DLD1 (cell line): ENCODE results near the gene ERG.

Experiments
- in situ Hi-C: cut with HindIII; loops from 2 replicates; pipeline ENCODE4 v1.10.0; 2017; ENCODE audit warnings: low sequenced_read_pairs

Gene ERG

DNA sequence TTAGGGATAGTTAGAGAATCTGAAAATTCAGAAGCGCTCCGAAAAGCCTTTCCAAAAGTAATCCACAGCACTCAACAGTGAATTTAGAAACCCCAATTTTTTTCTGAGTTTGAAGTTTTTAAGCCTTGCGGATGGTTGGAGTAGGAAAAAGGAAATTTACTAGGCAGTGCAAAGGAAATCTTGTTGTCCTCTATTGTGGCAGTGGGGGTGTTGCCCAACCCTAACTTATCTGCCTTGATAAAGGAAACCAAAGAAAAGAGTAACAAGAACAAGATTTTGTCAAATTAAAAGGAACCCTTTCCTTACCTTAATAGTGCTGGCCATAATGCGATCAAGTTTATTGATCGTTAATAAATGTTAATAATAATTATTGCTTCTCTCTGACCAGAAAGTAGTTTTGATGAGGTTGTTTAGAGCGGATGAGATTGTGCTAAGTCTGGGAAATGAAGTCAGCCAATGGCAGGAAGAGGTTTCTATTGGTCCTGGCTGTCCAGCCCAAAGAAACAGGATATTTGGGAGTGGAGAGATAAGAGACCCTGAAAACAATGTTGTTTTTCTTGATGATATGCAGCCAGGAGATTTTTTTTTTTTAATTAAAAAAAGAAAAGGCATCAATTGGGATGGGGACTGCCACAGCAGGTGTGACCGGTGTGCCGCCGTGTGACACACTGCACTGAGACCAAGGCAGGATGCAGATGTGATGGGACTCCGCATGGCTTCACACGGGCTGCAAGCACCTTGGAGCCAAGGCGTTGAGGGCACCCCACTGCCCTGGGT, at the start of gene ERG:
ERG (minus strand) TSS at position 421 of the 777 bp plus-strand sequence; CDS start at position 324, 97 bp downstream.
- in situ Hi-C loops = no loop called here

GRCh38 chr21:38544661-38545060, 46.4 kb upstream of the ERG start:
- in situ Hi-C loops = loop anchor here (10.0 to 25.0 kb wide), 2 partner anchors 90 to 168 kb away; no protein-coding TSS in a partner anchor

GRCh38 chr21:38542263-38542662, 44.0 kb upstream of the ERG start:
- in situ Hi-C loops = loop anchor here (10.0 to 25.0 kb wide), 2 partner anchors 93 to 170 kb away; no protein-coding TSS in a partner anchor

DNA sequence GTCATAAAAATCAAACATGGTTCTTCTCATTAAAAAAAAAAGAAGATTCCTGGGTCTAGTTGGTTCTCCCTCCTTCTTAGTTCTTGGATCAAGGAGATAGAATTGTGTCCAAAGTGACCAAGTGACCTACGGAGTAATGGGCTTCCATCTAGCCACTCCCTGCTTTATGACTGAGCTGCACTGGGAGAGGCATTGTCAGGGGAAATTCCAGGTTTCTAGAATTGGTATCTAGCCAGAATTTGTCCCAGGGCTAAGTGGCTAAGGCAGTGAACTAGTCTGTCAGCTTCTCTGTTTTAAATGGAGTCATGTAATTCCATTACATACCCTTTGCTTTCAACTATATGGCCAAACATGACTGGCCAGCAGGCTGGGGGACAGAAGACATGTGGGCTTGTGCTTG, 40.1 kb upstream of the ERG start:
- in situ Hi-C loops = loop anchor here (25.0 kb wide), 1 partner anchor 174 kb away; no protein-coding TSS in a partner anchor

- in situ Hi-C loops = loop anchor here (25.0 kb wide), 1 partner anchor 178 kb away; no protein-coding TSS in a partner anchor
Observed at GRCh38 chr21:38534591-38534990, 36.3 kb upstream of the ERG start.

GRCh38 chr21:38533887-38534286, 35.6 kb upstream of the ERG start:
- in situ Hi-C loops = loop anchor here (25.0 kb wide), 1 partner anchor 178 kb away; no protein-coding TSS in a partner anchor

DNA sequence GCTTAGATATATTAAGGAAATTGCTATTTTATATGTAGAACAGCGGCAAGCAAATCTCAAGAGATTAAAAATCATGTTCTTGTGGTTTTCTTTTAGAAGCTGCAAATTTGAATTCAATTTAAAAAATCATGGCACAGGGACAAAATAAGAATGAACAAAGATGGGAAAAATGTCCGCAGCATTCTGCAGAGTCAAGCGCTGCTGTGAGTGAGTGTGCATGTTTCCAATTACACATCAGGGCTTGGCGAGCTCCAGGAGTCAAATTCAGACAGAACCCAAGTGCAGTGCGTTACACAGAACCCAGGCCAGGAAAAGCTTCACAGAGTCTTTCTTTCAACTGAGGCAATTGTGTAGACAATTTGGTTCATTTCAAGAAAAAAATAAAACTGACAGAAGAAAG, 33.3 kb upstream of the ERG start:
- in situ Hi-C loops = loop anchor here (25.0 kb wide), 1 partner anchor 181 kb away; no protein-coding TSS in a partner anchor

DNA sequence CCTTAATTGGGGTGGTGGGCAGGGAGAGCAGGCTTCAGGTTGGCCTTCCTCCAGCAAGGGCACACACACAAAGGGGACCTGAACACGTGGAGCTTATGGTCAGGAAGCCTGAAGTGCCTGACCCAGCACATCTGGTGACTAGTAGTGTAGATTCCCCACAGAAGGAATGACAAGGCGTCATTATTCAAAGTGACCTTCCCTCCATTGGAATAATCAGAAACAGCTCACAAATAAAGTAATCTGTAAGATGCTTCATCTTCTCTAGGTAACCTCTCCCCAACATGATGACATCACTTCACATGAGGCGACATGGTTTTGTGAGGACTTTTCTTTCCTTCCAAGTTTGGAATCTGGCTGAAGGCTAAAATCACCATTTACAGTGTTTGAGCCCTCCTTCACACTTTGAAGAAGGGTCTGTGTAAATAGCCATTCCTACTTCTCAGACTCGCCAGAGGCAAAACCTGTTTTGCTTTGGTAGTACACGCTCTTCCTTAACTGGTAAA, 32.8 kb upstream of the ERG start:
- in situ Hi-C loops = loop anchor here (25.0 kb wide), 1 partner anchor 181 kb away; no protein-coding TSS in a partner anchor

GRCh38 chr21:38527737-38528136, 29.5 kb upstream of the ERG start:
- in situ Hi-C loops = loop anchor here (25.0 kb wide), 1 partner anchor 185 kb away; no protein-coding TSS in a partner anchor

DNA sequence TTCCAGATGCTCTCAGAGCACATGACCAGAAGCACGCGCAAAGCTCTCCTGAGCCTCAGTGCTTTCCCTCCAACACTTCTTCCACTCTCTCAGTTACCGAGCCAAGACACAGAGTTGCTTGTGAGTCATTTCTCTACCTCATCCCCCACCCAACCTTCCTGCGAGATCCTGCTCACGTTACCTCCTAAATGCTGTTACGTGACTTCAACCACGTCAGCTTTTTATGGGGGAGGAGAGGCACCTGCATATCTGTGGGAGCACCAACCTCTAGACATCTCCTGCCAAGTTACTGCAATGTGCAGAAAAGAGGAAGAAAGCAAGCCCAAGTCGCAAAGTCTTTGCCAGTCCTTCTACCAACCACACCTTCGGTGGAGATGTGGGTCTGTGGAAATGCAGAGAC, 27.2 kb upstream of the ERG start:
- in situ Hi-C loops = loop anchor here (25.0 kb wide), 1 partner anchor 187 kb away; no protein-coding TSS in a partner anchor

DNA sequence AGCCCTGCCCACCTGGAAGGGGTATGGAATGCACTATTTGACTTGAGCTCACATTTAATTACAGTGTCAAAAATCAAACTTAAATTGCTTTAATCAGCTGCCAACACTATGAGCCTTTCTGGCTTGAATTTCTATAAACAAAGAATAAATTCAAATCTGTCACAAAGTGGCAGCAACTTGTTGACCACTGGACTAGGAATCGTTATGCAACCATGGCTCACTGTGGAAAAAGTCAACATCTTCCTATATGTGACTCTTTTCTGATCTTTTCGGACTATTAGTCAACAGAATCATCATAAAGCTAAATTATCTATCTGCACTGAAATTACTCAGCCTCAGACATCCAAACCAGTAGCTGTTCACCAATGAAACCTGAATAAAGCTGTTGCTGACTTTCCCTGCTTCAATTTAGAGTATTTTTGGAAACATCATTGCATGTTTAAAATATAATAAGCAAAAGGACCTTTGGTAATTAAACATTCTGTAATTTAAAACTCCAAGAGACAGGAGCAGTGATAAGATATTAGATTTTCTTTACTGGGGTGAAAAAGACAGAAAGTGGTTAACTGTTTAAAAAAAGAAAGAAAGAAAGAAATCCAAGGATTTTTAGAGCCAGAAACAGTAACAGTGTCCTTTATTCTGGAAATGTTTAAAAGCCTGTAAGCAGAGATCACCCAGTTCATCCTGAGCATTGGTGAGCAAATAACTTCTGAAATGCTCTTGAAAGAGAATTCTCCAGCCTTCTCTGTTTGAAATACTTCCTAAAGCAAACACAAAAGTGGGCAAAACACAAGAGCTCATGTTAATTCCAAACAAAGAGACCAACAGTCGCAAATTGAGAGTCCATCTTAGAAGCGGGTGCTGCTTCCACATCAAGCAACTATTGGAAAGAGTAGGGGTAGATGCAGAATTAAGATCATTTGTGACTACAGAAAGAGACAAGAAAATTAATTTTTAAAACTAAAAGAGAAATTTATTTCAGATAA, 26.2 kb upstream of the ERG start:
- in situ Hi-C loops = loop anchor here (25.0 kb wide), 1 partner anchor 188 kb away; no protein-coding TSS in a partner anchor

- in situ Hi-C loops = no loop called here
Observed at GRCh38 chr21:38520511-38520910, 22.2 kb upstream of the ERG start.

DNA sequence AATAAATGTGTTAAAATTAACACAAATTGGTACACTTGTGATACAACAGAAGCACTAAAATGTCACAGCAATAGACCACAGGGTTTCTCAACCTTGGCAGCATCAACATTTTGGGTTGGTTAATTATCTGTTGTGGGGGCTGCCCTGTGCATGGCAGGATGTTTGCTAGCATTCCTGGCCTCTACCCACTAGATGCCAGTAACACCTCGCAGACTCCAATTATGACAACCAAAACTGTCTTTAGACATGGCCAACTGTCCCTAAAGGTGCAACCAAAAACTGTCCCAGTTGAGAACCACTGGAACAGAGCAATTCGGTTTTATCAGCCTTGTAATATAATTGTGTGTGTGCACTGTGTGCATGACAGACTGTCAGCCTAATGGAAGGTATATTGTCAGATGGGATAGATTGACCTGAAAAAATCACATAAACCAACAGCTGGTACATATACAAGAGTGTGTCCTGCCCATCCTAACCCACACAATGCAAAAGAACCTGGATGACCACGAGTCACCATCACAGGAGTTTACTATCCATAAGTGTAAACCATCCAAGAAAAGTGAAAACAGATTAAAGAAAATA, 13.5 kb upstream of the ERG start:
- in situ Hi-C loops = no loop called here

GRCh38 chr21:38511198-38511597, 12.9 kb upstream of the ERG start:
- in situ Hi-C loops = no loop called here

DNA sequence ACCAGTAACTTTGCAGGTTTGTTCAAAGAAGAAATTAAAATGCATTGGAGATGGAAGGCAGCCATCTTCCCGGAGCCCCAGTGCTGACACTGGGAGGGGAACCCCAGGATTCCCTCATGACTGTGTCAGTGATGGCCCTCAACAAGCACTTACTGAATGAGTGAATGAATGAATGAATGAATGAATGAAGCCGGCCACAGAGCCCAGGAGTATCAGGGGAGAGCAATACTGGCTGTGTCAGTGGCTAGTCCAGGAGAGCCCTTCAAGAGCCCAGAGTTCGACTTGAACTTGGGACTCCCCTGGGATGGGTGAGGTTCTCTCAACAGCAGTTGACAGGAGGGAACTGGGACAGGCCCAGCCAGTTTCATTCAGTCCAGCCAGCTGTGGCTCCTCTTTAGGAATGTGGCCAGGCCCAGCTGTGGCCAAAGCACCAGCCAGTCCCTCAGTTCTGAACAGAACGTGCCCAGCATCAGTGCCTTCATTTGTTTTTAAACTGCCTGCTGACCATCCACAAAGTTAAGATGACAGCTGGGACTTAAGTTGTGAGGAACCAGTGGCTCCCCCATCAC, 9.2 kb upstream of the ERG start:
- in situ Hi-C loops = no loop called here

- in situ Hi-C loops = no loop called here
Observed at GRCh38 chr21:38506661-38507281, 8.5 kb upstream of the ERG start.

DNA sequence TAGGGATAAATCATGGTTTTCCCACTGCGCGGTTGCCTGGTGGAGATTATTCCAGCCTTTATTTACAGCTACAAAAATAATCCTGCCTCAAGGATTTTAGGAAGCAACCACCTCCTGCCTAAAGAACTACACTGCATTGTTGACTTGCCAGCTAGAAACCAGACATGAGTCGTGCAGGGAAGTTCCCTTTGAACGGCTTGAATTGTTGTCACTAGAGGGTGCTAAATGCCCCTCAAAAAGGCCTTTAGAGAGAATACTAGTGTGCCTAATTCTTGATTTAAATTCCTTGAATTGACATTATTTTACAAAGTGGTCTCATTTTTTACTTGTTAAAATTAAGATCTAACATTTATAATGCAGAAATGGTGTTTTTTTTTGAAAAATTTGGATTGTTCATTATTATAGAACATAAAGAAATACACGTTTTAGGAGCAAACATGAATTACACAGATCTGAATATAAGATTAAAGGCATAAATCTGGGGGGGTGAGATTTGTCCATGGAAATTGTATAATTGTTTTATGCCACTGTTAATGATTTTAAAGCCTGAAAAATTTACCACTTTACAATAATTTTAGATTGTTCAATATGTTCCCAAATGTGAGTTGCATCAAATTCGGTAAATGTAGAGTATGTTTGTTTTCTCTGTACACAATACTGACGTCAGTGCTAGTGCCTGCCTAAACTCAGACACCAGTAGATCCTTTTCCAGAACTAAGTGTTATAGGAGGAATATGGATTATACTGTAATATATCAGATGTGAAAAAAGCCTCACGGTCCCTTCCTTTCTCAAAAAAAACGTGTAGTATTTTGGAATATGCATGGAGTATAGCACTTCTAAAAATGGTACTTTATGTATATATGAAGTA, 7.6 kb upstream of the ERG start:
- in situ Hi-C loops = no loop called here

GRCh38 chr21:38504066-38504465, 5.8 kb upstream of the ERG start:
- in situ Hi-C loops = no loop called here

GRCh38 chr21:38503583-38503982, 5.3 kb upstream of the ERG start:
- in situ Hi-C loops = no loop called here
